Upper lobe of left lung (tissue), 6 donors: ENCODE measurements around the gene DNAAF5. TPM values are rescaled to one million over a fixed set of nuclear protein-coding genes. Genes with fewer than 3 reads are reported as not detected.
"Not testable (repeated sequence)": the region's sequence is repeated elsewhere in the genome, so short reads cannot be mapped to it uniquely, and the experiment has no call there.

Experiments used
- ATAC-seq, 2 donors: fragments of 200-7000 bp; cut with Tn5 transposase; one replicate each; pipeline ENCODE4 v1.9.1; 2022; ENCODE audit warnings: mild to moderate bottlenecking in 2 of 2, moderate library complexity in 2 of 2; ENCODE audit not compliant: low FRiP score in 2 of 2
- DNase-seq, 2 donors: peaks; one replicate each; pipeline ENCODE4 v3.0.0-alpha.2; 2019 to 2020
- H3K27ac ChIP-seq, 4 donors: fragments of 200-600 bp; sonication (generic); one replicate each; pipeline ENCODE4 v1.5.1; 2016 to 2019
- H3K27me3 ChIP-seq, 4 donors: fragments of 200-600 bp; sonication (generic); one replicate each; pipeline ENCODE4 v1.5.1; 2017 to 2019
- H3K36me3 ChIP-seq, 4 donors: fragments of 200-600 bp; sonication (generic); one replicate each; pipeline ENCODE4 v1.5.1; 2016 to 2019
- H3K4me1 ChIP-seq, 4 donors: fragments of 200-600 bp; sonication (generic); one replicate each; pipeline ENCODE4 v1.5.1; 2018 to 2019
- H3K4me3 ChIP-seq, 4 donors: fragments of 200-600 bp; sonication (generic); one replicate each; pipeline ENCODE4 v1.5.1; 2017 to 2019; ENCODE audit warnings: mild to moderate bottlenecking in 2 of 4, moderate library complexity in 1 of 4
- H3K9me3 ChIP-seq, 4 donors: fragments of 200-600 bp; sonication (generic); one replicate each; pipeline ENCODE4 v1.5.1; 2018 to 2019
- CTCF ChIP-seq, 6 experiments: fragments of 450-650 bp in 4 of 6; fragments of 200-600 bp in 2 of 6; sonication (generic) in 2 of 6; IDR thresholded peaks; one replicate each; pipeline ENCODE4 v1.5.1; 2016 to 2019; ENCODE audit warnings: antibody characterized with exemption in 6 of 6
- EP300 ChIP-seq, 4 donors: sonication (generic); formaldehyde crosslinking; IDR thresholded peaks; one replicate each; pipeline ENCODE4 v1.5.1; 2017; ENCODE audit warnings: antibody characterized with exemption in 4 of 4, control low read depth in 2 of 4
- POLR2A ChIP-seq, 4 donors: fragments of 450-650 bp; IDR thresholded peaks; one replicate each; pipeline ENCODE4 v1.5.1; 2016 to 2017; ENCODE audit warnings: antibody characterized with exemption in 4 of 4, mild to moderate bottlenecking in 2 of 4
- POLR2AphosphoS5 ChIP-seq, 2 donors: sonication (generic); formaldehyde crosslinking; IDR thresholded peaks; one replicate each; pipeline ENCODE4 v1.5.1; 2017; ENCODE audit warnings: antibody characterized with exemption in 2 of 2
- WGBS, 2 donors: methylation state at CpG; one replicate each; pipeline ENCODE4 v1.1.5; 2017 to 2018; 5-methylcytosine and 5-hydroxymethylcytosine counted together
- total RNA-seq, 6 donors: library from RNA; depleted of rRNA in 4 of 6; stranded (reverse); fragments of >200 nt in 4 of 6; gene quantifications; one replicate each; pipeline versions ENCODE4 v1.1.0 to v1.2.1, GENCODE V29; 2016 to 2021
- donor health status: DM: no; HTN: no; CAD: no; lungs with moderate emphysema.
- donor health status: DM: no; HTN: yes; CAD: no; lungs with severe emphysema.

DNAAF5 gene
- total RNA-seq, 6 donors from 2014 or later = 18.2 to 35.6 (median 26.4) TPM

- peak; percentile 68 to 81 for ATAC-seq
- no peak for TF ChIP-seq CTCF (IDR thresholded peaks at IDR 0.05)
- peak in 1 of 2 donors; percentile 31 for TF ChIP-seq POLR2AphosphoS5 (IDR thresholded peaks at IDR 0.05)
- peak in 1 of 4 donors; percentile 52 for TF ChIP-seq POLR2A (IDR thresholded peaks at IDR 0.05)
- TF ChIP-seq EP300 (IDR thresholded peaks at IDR 0.05) = peak in 1 of 4 donors; percentile 64
- Histone ChIP-seq H3K27ac (peak overlapping the region; percentile 67 to 83 (median 70)), H3K4me3 (peak overlapping the region in 2 of 4 donors; percentile 23 to 33), H3K36me3 (no peaks in the 10 kb centered on the region), H3K4me1 (peaks cover 17 to 29% (median 18%) of the 10 kb centered on the region in 4 donors), H3K27me3 (no peaks in the 10 kb centered on the region), H3K9me3 (no peaks in the 10 kb centered on the region)
- WGBS, 2 donors = 32 to 47% methylated on average over 3 to 16 of the region's 19 CpGs
- DNase-seq = peak; percentile 85 to 93
Measured at GRCh38 chr7:801940-802381, 75.5 kb downstream of the DNAAF5 start.

- no peak for DNase-seq
- Histone ChIP-seq H3K9me3 (no peaks in the 10 kb centered on the region), H3K27me3 (no peaks in the 10 kb centered on the region), H3K27ac (peak overlapping the region; percentile 67 to 83 (median 70)), H3K36me3 (no peaks in the 10 kb centered on the region), H3K4me1 (peaks cover 17 to 29% (median 18%) of the 10 kb centered on the region in 4 donors), H3K4me3 (peak overlapping the region in 2 of 4 donors; percentile 23 to 33)
- 76 to 81% methylated on average over 15 to 18 of the region's 18 CpGs for WGBS, 2 donors
- TF ChIP-seq POLR2AphosphoS5 (IDR thresholded peaks at IDR 0.05) = no peak
- TF ChIP-seq EP300 (IDR thresholded peaks at IDR 0.05) = no peak
- TF ChIP-seq CTCF (IDR thresholded peaks at IDR 0.05) = no peak
- no peak for TF ChIP-seq POLR2A (IDR thresholded peaks at IDR 0.05)
- ATAC-seq = peak; percentile 11 to 34
Measured at GRCh38 chr7:802500-803242, 76.2 kb downstream of the DNAAF5 start.

GRCh38 chr7:803243-803635, 76.7 kb downstream of the DNAAF5 start:
- TF ChIP-seq CTCF (IDR thresholded peaks at IDR 0.05) (no peak), POLR2AphosphoS5 (IDR thresholded peaks at IDR 0.05) (no peak), POLR2A (IDR thresholded peaks at IDR 0.05) (no peak), EP300 (IDR thresholded peaks at IDR 0.05) (no peak)
- Histone ChIP-seq H3K27me3 (no peaks in the 10 kb centered on the region), H3K9me3 (no peaks in the 10 kb centered on the region), H3K36me3 (no peaks in the 10 kb centered on the region), H3K27ac (peak overlapping the region in 3 of 4 donors; percentile 69 to 83 (median 71)), H3K4me3 (no peak overlapping the region), H3K4me1 (peaks cover 17 to 29% (median 18%) of the 10 kb centered on the region in 4 donors)
- 51 to 57% methylated on average over 10 of the region's 10 CpGs for WGBS, 2 donors
- DNase-seq (no peak), ATAC-seq (no peak)

- ATAC-seq, H3K27ac ChIP-seq, DNase-seq, H3K27me3 ChIP-seq, H3K36me3 ChIP-seq, H3K9me3 ChIP-seq, H3K4me3 ChIP-seq: not testable (repeated sequence)
- peaks cover 17 to 29% (median 18%) of the 10 kb centered on the region in 4 donors for H3K4me1 ChIP-seq
- WGBS, 2 donors = 78 to 94% methylated on average over 4 of the region's 4 CpGs
Measured at GRCh38 chr7:803796-804195, 77.3 kb downstream of the DNAAF5 start.

GRCh38 chr7:805261-805660, 78.8 kb downstream of the DNAAF5 start:
- H3K4me3 ChIP-seq = no peak overlapping the region
- ATAC-seq = no peak

More at GRCh38 chr7:805261-805660, 78.8 kb downstream of the DNAAF5 start:
- peaks cover 15 to 29% (median 18%) of the 10 kb centered on the region in 4 donors for H3K4me1 ChIP-seq
- TF ChIP-seq CTCF (IDR thresholded peaks at IDR 0.05) = no peak
- TF ChIP-seq EP300 (IDR thresholded peaks at IDR 0.05) = peak in 1 of 4 donors; percentile 60
- TF ChIP-seq POLR2A (IDR thresholded peaks at IDR 0.05) = no peak
- TF ChIP-seq POLR2AphosphoS5 (IDR thresholded peaks at IDR 0.05) = peak; percentile 50 to 58
- 46 to 52% methylated on average over 18 of the region's 18 CpGs for WGBS, 2 donors
- H3K9me3 ChIP-seq = no peaks in the 10 kb centered on the region
- H3K36me3 ChIP-seq = no peaks in the 10 kb centered on the region
- H3K27me3 ChIP-seq = no peaks in the 10 kb centered on the region
- DNase-seq = peak in 1 of 2 donors; percentile 56
- H3K27ac ChIP-seq = peak overlapping the region; percentile 51 to 87 (median 70)
